Kidney (tissue), 14 donors: ENCODE measurements around the gene REV3L. TPM values are rescaled to one million over a fixed set of nuclear protein-coding genes. Genes with fewer than 3 reads are reported as not detected.
"Not testable (repeated sequence)": the region's sequence is repeated elsewhere in the genome, so short reads cannot be mapped to it uniquely, and the experiment has no call there.

Source experiments
- DNase-seq, 5 donors: peaks; one replicate each; pipeline ENCODE4 v3.0.0-alpha.2; 2013 to 2020
- FAIRE-seq: peaks from 2 replicates; lab custom pipeline; 2012; peaks lifted over from hg19 to GRCh38; lab: Jason Lieb, UNC
- H3K27ac ChIP-seq, 2 donors: one replicate each; pipeline ENCODE4 v1.7.0; 2013; ENCODE audit warnings: low read depth in 2 of 2, low read length in 2 of 2, inconsistent platforms in 1 of 2
- H3K27me3 ChIP-seq: one replicate; pipeline ENCODE4 v1.7.1; 2013; ENCODE audit warnings: low read length, inconsistent platforms; ENCODE audit not compliant: control insufficient read depth, insufficient read depth
- H3K36me3 ChIP-seq, 3 donors: one replicate each; pipeline versions ENCODE4 v1.7.0 to v1.7.1; 2013; ENCODE audit warnings: low read length in 3 of 3, control low read depth in 1 of 3, inconsistent platforms in 1 of 3; ENCODE audit not compliant: insufficient read depth in 3 of 3, control insufficient read depth in 2 of 3
- H3K4me1 ChIP-seq, 3 donors: one replicate each; pipeline versions ENCODE4 v1.7.0 to v1.7.1; 2013; ENCODE audit warnings: low read length in 3 of 3, inconsistent platforms in 1 of 3, low read depth in 1 of 3; ENCODE audit not compliant: control insufficient read depth in 2 of 3, insufficient read depth in 2 of 3
- H3K4me3 ChIP-seq, 3 donors: one replicate each; pipeline versions ENCODE4 v1.7.0 to v1.8.1; 2013; ENCODE audit warnings: low read length in 3 of 3, control low read depth in 1 of 3, inconsistent platforms in 1 of 3
- H3K9ac ChIP-seq, 3 donors: one replicate each; pipeline versions ENCODE4 v1.7.0 to v1.7.1; 2013; ENCODE audit warnings: low read length in 3 of 3, control low read depth in 1 of 3, inconsistent platforms in 1 of 3
- H3K9me3 ChIP-seq, 3 donors: one replicate each; pipeline versions ENCODE4 v1.7.0 to v1.7.1; 2013; ENCODE audit warnings: low read length in 3 of 3, control low read depth in 1 of 3, inconsistent platforms in 1 of 3; ENCODE audit not compliant: control insufficient read depth in 2 of 3, insufficient read depth in 1 of 3
- intact Hi-C: fragments of 100-400 bp; cut with DNase I; formaldehyde crosslinking; loops from one replicate; pipeline ENCODE4 v1.11.1; 2022
- polyA plus RNA-seq: library from polyadenylated mRNA; stranded (reverse); fragments of 350-450 nt; fragmentation: Illumina TruSeq; extraction: RNeasy Lipid Tissue Mini Kit (QIAGEN cat#74804); gene quantifications from one replicate; pipeline ENCODE4 v1.2.3, GENCODE V29; 2014; ENCODE audit warnings: low read depth, low replicate concordance; ENCODE audit not compliant: insufficient read depth
- total RNA-seq: library from RNA; stranded (reverse); fragmentation: NEBNext Ultra II Directional; extraction: Animal tissue kit (Norgen Biotek cat#: 25700); gene quantifications from one replicate; pipeline ENCODE4 v1.2.1, GENCODE V29; 2021
- TF ChIP-seq, protein P1 (sequence below): IDR thresholded peaks from 3 replicates; pipeline ENCODE4 v1.5.1; 2012; ENCODE audit warnings: mild to moderate bottlenecking, moderate library complexity, borderline replicate concordance; ENCODE audit not compliant: insufficient read depth; ENCODE audit errors: extremely low read depth
- donor health status: control.
- donor health status: control.
- donor health status: control.
- donor health status: control.
- donor health status: control.
- donor health status: DM: yes; HTN: yes; CAD: no.
- donor health status: Normal renal cell carcinoma (clear cell type).

The REV3L gene
- total and polyA plus RNA-seq, 2 donors from 2014 or later, result 4.4 to 30.0 TPM

- Histone ChIP-seq H3K36me3 (no peaks in the 10 kb centered on the region), H3K27me3 (no peaks in the 10 kb centered on the region), H3K9ac (no peak overlapping the region), H3K4me3 (no peak overlapping the region), H3K9me3 (no peaks in the 10 kb centered on the region), H3K27ac (no peak overlapping the region), H3K4me1 (peaks cover 4 to 12% (median 10%) of the 10 kb centered on the region in 3 donors)
- FAIRE-seq, result no peak
- TF ChIP-seq, protein P1, sequence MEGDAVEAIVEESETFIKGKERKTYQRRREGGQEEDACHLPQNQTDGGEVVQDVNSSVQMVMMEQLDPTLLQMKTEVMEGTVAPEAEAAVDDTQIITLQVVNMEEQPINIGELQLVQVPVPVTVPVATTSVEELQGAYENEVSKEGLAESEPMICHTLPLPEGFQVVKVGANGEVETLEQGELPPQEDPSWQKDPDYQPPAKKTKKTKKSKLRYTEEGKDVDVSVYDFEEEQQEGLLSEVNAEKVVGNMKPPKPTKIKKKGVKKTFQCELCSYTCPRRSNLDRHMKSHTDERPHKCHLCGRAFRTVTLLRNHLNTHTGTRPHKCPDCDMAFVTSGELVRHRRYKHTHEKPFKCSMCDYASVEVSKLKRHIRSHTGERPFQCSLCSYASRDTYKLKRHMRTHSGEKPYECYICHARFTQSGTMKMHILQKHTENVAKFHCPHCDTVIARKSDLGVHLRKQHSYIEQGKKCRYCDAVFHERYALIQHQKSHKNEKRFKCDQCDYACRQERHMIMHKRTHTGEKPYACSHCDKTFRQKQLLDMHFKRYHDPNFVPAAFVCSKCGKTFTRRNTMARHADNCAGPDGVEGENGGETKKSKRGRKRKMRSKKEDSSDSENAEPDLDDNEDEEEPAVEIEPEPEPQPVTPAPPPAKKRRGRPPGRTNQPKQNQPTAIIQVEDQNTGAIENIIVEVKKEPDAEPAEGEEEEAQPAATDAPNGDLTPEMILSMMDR, result no peak
- no peak for DNase-seq
- intact Hi-C loops, result no loop called here
Measured at GRCh38 chr6:111478064-111478476, 4.9 kb downstream of the REV3L start.

DNA sequence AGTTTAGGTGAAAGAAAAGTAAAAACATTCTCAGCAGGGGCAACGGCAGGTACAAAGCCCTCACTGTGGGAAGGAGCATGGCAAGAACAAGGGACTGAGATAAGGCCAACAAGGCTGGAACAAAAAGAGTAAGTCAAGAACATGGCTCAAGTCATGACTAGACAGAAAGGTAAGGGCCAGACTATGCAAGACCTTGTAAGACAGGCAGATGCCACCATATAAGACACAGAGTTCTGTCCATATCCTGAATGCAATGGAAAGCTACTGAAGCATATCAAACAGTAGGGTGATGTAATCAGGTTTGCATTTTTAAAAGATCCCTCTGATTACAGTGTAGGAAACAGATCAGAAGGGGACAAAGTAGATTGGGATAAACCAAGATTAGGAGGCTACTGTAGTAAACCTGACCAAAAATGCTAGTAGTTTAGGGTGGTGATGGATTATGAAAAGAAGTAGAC is 5.5 kb downstream of the REV3L start:
- peak in 1 of 5 donors; percentile 39 for DNase-seq
- Histone ChIP-seq H3K36me3 (no peaks in the 10 kb centered on the region), H3K9ac (no peak overlapping the region), H3K27me3 (no peaks in the 10 kb centered on the region), H3K4me1 (peaks cover 4 to 12% (median 10%) of the 10 kb centered on the region in 3 donors), H3K27ac (no peak overlapping the region), H3K9me3 (no peaks in the 10 kb centered on the region), H3K4me3 (no peak overlapping the region)
- intact Hi-C loops, result no loop called here
- TF ChIP-seq, protein P1, result no peak
- FAIRE-seq, result no peak

- FAIRE-seq, H3K4me1 ChIP-seq, intact Hi-C loops, H3K27ac ChIP-seq, DNase-seq, H3K36me3 ChIP-seq, H3K9ac ChIP-seq, H3K9me3 ChIP-seq, H3K4me3 ChIP-seq, H3K27me3 ChIP-seq: not testable (repeated sequence)
Measured at GRCh38 chr6:111476061-111476460, 7.0 kb downstream of the REV3L start.

DNA sequence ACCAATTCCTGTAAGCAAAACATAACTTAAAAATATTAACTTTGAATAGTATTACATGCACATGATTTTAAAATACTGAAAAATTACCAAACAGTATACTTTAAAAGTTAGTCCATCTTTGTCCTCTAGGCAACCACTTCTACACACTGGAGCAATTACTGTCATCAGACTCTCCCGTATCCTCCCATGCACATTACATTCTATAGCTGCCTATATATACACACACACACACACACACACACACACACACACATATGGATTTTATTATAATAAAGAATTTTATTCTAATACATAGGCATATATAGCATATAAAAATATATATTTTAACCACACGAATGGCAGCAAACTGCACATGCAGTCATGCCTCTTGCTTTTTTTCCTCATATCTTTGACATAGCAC is 8.2 kb downstream of the REV3L start:
- TF ChIP-seq, protein P1, result no peak
- no peaks in the 10 kb centered on the region for H3K27me3 ChIP-seq
- no peak overlapping the region for H3K27ac ChIP-seq
- intact Hi-C loops, result no loop called here
- no peak overlapping the region for H3K4me3 ChIP-seq
- FAIRE-seq (no peak), DNase-seq (no peak)
- no peak overlapping the region for H3K9ac ChIP-seq
- H3K4me1 ChIP-seq, result peaks cover 0 to 6% (median 3%) of the 10 kb centered on the region in 3 donors
- H3K36me3 ChIP-seq, result no peaks in the 10 kb centered on the region
- no peaks in the 10 kb centered on the region for H3K9me3 ChIP-seq
